GM12873 (cell line): Measurements from ENCODE around the gene SH2D4B.

ENCODE experiments used
- CTCF ChIP-seq: IDR thresholded peaks from 2 replicates; pipeline ENCODE4 v1.5.1; 2012; ENCODE audit warnings: low read depth, mild to moderate bottlenecking, moderate library complexity, low read length, control low read depth; ENCODE audit not compliant: insufficient read depth; ENCODE audit errors: missing control alignments

The SH2D4B gene

GRCh38 chr10:80619036-80619435 lies 81.3 kb downstream of the SH2D4B start:
- TF ChIP-seq CTCF, result no peak

- TF ChIP-seq CTCF, result no peak
Measured at GRCh38 chr10:80622153-80622552, 84.5 kb downstream of the SH2D4B start.

GRCh38 chr10:80630324-80630723 lies 92.6 kb downstream of the SH2D4B start:
- TF ChIP-seq CTCF, result no peak

GRCh38 chr10:80632742-80633141 lies 95.0 kb downstream of the SH2D4B start:
- TF ChIP-seq CTCF, result no peak

GRCh38 chr10:80633383-80633860 lies 95.7 kb downstream of the SH2D4B start:
- TF ChIP-seq CTCF, result no peak

- TF ChIP-seq CTCF, result no peak
Measured at GRCh38 chr10:80633910-80634309, 96.2 kb downstream of the SH2D4B start.

GRCh38 chr10:80642661-80643060 lies 105.0 kb downstream of the SH2D4B start:
- no peak for TF ChIP-seq CTCF

GRCh38 chr10:80646366-80646765 lies 108.7 kb downstream of the SH2D4B start:
- no peak for TF ChIP-seq CTCF
